GM12873 (cell line): ENCODE measurements around the gene SSH3.

Experiments used
- TF ChIP-seq, protein P1 (sequence below): IDR thresholded peaks from 2 replicates; pipeline ENCODE4 v1.5.1; 2012; ENCODE audit warnings: low read depth, mild to moderate bottlenecking, moderate library complexity, low read length, control low read depth; ENCODE audit not compliant: insufficient read depth; ENCODE audit errors: missing control alignments

Gene SSH3

DNA sequence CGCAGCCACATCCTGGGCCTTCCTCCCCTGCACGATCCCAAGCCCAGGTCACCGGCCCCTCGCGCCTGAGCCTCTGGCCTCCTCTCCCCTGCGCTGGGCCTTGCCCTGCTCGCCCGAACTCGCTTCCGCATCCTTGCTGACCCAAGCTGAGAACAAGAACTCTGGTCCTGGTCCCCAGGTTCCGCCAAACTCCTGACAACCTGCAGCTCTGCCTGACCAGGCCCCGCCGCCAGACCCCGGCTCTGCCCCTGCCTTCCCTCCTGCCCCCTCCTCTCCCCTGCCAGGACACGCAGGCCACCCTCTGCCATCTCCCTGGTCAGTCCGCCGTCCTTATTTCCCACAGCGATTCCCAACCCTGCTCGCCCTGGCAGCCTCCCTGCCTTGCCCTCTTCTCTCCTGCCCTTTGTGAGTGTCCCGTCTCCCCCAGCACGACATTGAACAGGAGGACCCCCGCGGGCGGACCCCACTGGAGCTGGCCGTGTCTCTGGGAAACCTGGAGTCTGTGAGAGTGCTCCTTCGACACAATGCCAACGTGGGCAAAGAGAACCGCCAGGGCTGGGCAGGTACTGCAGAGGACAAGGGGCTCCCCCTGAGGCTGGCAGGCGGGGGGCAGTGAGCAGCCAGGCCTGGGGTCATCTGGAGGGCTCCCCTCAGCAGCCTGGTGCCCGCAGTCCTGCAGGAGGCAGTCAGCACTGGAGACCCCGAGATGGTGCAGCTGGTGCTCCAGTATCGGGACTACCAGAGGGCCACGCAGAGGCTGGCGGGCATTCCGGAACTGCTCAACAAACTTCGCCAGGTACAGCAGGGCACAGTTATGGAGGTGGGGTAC is 13.5 kb upstream of the SSH3 start:
- TF ChIP-seq, protein P1, sequence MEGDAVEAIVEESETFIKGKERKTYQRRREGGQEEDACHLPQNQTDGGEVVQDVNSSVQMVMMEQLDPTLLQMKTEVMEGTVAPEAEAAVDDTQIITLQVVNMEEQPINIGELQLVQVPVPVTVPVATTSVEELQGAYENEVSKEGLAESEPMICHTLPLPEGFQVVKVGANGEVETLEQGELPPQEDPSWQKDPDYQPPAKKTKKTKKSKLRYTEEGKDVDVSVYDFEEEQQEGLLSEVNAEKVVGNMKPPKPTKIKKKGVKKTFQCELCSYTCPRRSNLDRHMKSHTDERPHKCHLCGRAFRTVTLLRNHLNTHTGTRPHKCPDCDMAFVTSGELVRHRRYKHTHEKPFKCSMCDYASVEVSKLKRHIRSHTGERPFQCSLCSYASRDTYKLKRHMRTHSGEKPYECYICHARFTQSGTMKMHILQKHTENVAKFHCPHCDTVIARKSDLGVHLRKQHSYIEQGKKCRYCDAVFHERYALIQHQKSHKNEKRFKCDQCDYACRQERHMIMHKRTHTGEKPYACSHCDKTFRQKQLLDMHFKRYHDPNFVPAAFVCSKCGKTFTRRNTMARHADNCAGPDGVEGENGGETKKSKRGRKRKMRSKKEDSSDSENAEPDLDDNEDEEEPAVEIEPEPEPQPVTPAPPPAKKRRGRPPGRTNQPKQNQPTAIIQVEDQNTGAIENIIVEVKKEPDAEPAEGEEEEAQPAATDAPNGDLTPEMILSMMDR: no peak

DNA sequence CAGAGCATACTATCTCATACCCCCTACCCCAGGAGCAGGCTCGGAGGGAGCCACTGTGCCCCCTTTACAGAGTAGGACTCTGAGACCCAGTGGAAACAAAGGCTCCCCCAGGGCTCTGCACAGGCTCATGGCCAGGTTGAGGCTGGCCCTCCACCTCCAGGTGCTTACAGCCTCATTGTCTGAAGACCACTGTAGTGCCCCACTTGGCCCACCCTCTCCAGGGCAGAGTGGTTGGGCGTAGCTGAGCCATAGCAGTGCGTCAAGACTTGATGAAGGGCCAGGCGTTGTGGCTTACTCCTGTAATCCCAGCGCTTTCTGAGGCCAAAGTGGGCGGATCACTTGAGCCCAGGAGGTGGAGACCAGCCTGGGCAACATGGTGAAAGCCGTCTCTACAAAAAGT is 12.5 kb upstream of the SSH3 start:
- TF ChIP-seq, protein P1: no peak

DNA sequence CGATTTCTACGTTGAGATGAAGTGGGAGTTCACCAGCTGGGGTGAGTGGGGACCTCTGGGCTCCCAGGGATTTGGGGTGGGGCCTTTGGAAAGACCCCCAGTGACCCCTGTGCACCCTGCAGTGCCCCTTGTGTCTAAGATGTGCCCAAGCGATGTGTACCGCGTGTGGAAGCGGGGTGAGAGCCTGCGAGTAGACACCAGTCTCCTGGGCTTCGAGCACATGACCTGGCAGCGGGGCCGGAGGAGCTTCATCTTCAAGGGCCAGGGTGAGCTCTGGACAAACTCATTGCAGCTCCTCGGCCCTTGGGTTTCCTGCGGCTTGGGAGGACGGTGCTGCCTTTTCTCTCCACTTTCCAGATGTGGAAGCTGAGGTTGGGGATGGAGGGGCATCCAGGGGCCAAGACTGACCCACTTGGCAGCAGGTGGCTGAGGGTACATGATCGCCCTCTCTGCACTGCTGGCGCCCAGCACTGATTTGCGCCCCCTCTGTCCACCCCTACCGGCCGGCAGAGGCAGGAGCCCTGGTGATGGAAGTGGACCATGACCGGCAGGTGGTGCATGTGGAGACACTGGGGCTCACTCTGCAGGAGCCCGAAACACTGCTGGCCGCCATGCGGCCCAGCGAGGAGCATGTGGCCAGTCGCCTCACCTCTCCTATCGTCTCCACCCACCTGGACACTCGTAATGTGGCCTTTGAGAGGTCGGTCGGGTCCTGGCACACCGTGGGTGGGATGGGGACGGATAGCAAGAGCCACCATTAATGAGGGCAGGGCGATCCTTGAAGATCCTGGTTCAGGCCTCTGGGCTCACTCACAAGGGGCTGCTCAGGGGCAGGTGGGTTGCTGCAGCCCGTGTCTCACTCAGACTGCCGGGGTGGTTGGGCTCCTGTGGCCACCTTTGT is 11.6 kb upstream of the SSH3 start:
- TF ChIP-seq, protein P1: no peak

DNA sequence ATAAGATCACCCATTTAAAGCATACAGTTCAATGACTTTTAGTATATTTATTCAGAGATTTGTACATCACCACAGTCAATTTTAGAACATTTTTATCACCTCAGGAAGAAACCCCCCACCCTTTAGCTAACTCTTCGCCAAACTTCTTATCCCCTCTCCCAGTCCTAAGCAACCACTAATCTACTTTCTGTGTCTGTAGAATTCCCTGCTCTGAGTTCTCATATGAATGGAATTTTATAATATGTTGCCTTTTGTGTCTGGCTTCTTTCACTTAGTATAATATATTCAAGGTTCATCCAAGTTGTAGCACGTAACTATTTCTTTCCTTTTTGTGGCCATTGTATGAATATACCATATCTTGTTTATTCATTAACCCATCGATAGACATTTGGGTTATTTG is 10.7 kb upstream of the SSH3 start:
- TF ChIP-seq, protein P1: no peak

DNA sequence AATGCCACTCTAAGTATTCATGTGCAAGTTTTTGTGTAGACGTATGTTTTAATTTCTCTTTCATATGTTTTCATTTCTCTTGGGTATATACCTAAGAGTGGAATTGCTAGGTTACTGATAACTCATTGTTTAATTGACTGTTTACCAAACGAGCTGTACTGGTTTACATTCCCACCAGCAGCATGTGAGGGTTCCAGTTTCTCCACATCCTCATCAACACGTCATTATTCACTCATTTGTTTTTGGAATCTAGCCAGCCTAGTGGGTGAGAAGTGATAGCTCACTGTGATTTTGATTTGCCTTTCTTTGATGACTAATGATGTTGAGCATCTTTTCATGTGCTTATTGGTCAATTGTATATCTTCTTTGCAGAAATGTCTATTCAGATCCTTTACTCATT is 10.2 kb upstream of the SSH3 start:
- TF ChIP-seq, protein P1: no peak

DNA sequence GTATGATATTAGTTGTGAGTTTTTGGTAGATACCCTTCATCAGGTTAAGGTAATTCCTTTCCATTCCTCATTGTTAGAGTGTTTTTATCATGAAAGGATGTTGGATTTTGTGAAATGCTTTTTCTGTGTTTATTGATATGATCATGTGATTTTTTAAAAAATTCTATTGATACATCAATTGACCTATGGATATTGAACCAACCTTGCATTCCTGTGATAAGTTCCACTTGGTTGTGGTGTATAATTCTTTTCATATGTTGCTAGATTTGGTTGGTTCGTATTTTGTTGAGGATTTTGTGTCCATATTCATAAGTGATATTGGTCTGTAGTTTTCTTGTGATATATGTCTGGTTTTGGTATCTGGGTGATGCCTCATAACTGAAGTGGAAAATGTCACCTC is 7.5 kb upstream of the SSH3 start:
- TF ChIP-seq, protein P1: no peak

DNA sequence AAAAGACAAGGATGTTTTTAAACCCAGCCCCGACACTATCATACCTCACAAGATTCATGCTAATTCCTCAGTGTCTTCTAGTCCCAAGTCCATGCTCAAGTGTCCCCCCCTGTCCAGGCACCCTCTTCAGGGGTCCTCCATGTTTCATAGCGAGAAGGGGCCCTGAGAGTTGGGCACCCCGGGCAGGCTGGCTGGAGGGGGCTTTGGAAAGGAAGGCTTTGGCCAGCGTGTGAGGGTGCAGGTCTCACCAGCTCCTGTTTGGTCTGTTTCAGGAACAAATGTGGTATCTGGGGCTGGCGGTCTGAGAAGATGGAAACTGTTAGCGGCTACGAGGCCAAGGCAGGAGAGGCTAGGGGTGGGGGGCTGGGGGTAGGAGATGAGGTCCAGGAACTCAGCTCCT is 4.5 kb upstream of the SSH3 start:
- TF ChIP-seq, protein P1: no peak
